GM18867 (cell line): ENCODE results near the gene FBXO31.

Source experiments
- ATAC-seq: cut with Tn5 transposase; IDR thresholded peaks from one replicate; pipeline ENCODE4 v1.9.1; 2021; ENCODE audit warnings: mild to moderate bottlenecking, moderate library complexity; ENCODE audit not compliant: unreplicated experiment

Gene FBXO31

GRCh38 chr16:87316923-87317749 is 66.4 kb downstream of the FBXO31 start, which contains the start of gene C16orf95:
TSS of gene C16orf95 (minus strand) at chr16:87317392. CDS start at chr16:87317242, 150 bp downstream.
- ATAC-seq: peak; percentile 90

- ATAC-seq: no peak
Observed at GRCh38 chr16:87316450-87316922, 67.1 kb downstream of the FBXO31 start.

- no peak for ATAC-seq
Observed at GRCh38 chr16:87314990-87315420, 68.6 kb downstream of the FBXO31 start.

- ATAC-seq: no peak
Observed at GRCh38 chr16:87312008-87312407, 71.6 kb downstream of the FBXO31 start.

GRCh38 chr16:87311387-87311786 is 72.2 kb downstream of the FBXO31 start:
- no peak for ATAC-seq

- no peak for ATAC-seq
Observed at GRCh38 chr16:87310610-87311009, 73.0 kb downstream of the FBXO31 start.

- no peak for ATAC-seq
Observed at GRCh38 chr16:87309620-87310525, 73.7 kb downstream of the FBXO31 start.

- ATAC-seq: no peak
Observed at GRCh38 chr16:87308826-87309225, 74.8 kb downstream of the FBXO31 start.

GRCh38 chr16:87306516-87306915 is 77.1 kb downstream of the FBXO31 start:
- ATAC-seq: no peak

- ATAC-seq: no peak
Observed at GRCh38 chr16:87305505-87306391, 77.8 kb downstream of the FBXO31 start.

GRCh38 chr16:87304951-87305350 is 78.6 kb downstream of the FBXO31 start:
- no peak for ATAC-seq

- ATAC-seq: no peak
Observed at GRCh38 chr16:87303962-87304521, 79.5 kb downstream of the FBXO31 start.

- no peak for ATAC-seq
Observed at GRCh38 chr16:87303431-87303930, 80.1 kb downstream of the FBXO31 start.

- ATAC-seq: no peak
Observed at GRCh38 chr16:87298857-87299465, 84.6 kb downstream of the FBXO31 start.

- ATAC-seq: no peak
Observed at GRCh38 chr16:87297918-87298631, 85.5 kb downstream of the FBXO31 start.

GRCh38 chr16:87297407-87297806 is 86.2 kb downstream of the FBXO31 start:
- no peak for ATAC-seq

GRCh38 chr16:87295661-87296531 is 87.7 kb downstream of the FBXO31 start:
- ATAC-seq: no peak

- ATAC-seq: no peak
Observed at GRCh38 chr16:87295259-87295658, 88.3 kb downstream of the FBXO31 start.
